Endothelial cell of hepatic sinusoid (primary cell): ENCODE data around the gene UTRN.

ENCODE experiments used
- in situ Hi-C: cut with HindIII; loops from 2 replicates; pipeline ENCODE4 v1.10.0; 2017; ENCODE audit warnings: low sequenced_read_pairs

UTRN gene

DNA sequence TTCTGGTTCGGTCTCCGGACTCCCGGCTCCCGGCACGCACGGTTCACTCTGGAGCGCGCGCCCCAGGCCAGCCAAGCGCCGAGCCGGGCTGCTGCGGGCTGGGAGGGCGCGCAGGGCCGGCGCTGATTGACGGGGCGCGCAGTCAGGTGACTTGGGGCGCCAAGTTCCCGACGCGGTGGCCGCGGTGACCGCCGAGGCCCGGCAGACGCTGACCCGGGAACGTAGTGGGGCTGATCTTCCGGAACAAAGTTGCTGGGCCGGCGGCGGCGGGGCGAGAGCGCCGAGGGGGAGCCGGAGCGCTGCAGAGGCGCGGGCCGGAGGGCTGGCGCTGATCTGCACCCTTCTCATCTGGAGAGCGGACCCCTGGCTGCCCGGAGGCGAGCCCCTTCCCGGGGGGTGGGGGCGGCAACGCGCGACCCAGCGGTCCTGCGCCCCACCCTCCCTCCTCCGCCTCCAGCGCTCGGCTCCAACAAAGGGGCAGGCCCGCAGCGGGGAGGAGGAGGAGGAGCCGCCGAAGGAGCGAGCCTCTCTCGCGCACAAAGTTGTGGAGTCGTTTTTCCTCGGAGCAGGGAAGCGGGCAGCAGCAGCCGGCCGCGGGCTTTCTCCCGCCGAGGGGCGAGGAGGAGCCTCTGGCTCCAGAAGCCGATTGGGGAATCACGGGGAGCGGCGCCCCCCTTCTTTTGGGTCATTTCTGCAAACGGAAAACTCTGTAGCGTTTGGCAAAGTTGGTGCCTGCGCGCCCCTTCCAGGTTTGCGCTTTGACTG lies at the start of gene UTRN:
Gene UTRN, plus strand, starts transcription at position 553 of the 765 bp plus-strand sequence. CDS start 6,494 bp downstream, outside the sequence.
- in situ Hi-C loops, result loop anchor here (5.0 to 10.0 kb wide), 3 partner anchors 42 to 183 kb away; no protein-coding TSS in a partner anchor

DNA sequence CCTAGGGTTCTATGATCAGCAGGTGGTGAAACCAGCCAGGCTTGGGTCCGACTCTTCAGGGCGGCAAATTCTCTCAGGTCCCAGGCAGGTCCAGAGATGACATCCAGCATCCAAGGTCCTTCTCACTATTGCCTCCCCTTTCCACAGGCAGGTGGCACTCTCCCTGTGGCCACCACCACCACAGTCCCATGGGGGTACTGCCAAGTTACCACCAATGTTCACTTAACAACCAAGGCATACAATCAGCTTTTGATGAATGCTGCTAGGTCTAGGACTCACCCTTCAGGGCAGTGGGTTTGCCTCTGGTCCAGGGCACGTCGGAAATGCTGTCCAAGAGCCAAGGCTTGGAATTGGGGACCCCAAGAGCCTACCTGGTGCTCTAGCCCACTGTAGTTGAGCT lies 40.4 kb upstream of the UTRN start:
- in situ Hi-C loops, result no loop called here

DNA sequence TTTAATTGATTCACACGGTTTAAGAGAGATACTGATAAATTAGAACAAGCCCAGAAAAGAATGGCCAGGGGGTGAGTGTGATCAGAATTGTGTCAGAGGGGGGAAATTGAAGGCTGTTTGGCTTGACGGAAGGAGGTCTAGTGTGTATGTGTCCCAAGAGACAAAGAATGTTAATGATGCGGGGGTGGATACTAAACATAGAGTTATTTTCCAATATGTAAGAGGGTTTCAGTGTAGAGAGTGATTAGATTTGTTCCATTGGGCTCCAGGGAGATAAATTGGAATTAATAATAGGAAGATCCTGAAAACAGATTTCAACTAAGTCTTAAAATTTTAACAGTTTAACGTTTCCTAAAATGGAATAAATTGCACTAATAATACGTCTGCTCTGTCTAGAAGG lies 38.1 kb upstream of the UTRN start:
- in situ Hi-C loops, result no loop called here

DNA sequence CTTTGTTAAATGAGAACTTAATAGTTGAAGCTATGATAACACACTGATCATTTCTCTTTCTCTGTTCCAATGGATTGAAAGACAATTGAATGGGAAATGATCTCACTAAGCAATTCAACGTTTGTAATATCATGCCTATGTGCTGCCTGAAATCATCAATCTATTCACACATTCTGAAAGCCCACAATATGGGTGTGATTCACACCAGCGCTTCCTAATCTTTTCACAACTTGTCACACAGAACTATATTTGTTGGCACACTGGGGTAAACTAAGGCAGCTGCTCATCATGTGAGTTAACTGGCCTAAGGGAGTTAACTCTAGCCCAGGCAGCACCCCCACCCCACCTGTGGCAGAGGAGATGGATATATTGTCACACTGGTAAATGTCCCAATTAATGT lies 37.1 kb upstream of the UTRN start:
- in situ Hi-C loops, result no loop called here

DNA sequence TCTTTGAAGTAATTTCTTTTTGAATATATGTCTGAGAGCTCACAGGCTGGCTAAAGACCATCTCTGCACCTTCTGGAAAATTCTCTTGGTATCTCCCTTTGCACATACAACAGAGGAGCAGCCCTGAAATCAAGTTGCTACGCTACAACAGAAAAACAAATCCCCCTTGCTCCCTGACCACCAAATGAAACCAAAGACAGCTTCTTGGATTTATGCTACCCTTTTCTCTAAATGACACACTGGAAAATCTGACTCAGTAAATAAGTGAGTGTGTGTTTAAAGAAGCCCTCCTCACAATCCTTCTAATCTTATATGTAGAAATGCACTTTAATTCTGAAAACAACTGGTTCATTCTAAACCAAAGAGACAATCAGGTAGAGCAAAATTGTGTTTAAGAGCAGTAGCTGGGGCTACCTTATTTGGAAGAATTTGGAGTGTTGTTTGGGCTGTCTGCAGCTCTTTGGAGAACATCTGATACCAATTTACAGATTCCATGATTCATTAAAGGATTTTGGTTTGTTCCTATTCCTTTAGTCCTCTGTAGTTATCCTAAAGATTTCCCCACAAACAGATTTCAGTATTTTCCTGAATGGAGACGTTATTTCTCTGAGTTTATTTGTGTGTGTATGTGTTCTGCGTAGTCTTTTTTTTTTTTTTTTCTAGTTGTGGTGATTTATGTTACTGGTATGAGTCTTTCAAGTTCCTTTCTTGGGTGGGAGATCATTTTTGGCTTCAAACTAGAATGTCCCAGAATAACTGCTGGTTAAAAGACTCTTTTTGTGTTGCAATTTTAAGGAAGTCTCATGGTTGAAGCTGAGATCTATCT lies 36.4 kb upstream of the UTRN start:
- in situ Hi-C loops, result no loop called here

DNA sequence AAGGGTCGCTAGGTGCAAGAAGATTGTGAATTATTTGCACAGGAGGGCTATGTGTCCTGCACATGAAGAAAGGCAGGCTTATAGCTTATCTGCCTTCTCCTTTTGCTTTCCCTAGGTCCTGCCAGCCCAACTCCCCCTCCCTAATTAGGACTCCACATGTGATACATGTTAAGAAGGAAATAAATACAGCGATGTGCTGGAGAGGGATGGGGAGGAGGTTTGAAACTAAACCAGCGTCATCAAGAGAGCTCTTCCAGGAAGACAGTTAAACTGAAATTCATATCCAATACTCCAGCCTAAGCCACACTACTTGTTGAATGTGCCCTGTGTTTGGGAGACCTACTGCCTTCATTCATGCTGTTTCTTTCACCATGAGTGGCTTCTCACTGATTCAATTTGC lies 34.9 kb upstream of the UTRN start:
- in situ Hi-C loops, result no loop called here

DNA sequence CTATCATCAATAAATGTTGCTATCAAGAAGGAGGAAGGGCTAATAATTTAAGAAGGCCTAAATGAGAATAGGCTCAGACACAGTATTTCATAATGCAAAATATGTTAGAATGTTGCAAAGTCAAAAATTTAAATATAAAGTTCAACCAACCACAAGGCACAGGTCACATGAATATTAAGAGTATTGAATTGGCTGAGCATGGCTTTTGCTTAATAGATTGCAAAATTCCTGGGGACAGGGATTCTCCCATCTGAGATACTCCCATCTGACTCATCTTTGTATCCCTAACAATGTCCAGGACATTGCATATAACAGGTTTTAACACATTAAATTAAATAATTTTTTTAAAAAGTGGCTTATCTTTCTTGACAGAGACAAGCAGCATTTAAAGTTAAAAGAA lies 32.9 kb upstream of the UTRN start:
- in situ Hi-C loops, result no loop called here

DNA sequence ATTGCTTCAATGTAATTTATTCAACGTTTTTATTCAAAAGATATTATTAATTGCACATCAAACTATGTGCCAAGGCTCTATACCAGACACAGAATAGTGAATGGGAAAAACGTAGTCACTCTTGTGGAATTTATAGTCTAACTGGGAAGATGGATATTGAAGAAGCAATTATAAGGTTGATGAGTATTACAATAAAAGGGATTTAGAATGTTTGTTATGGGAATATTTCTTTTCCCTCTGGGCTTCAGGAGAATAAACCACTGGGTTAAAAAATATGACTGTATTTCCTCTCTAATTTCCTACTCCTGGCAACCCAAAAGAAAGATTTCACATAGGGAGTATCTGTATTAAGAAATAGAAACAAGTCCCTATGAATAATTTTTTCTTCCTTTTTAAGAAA lies 25.1 kb upstream of the UTRN start:
- in situ Hi-C loops, result no loop called here

DNA sequence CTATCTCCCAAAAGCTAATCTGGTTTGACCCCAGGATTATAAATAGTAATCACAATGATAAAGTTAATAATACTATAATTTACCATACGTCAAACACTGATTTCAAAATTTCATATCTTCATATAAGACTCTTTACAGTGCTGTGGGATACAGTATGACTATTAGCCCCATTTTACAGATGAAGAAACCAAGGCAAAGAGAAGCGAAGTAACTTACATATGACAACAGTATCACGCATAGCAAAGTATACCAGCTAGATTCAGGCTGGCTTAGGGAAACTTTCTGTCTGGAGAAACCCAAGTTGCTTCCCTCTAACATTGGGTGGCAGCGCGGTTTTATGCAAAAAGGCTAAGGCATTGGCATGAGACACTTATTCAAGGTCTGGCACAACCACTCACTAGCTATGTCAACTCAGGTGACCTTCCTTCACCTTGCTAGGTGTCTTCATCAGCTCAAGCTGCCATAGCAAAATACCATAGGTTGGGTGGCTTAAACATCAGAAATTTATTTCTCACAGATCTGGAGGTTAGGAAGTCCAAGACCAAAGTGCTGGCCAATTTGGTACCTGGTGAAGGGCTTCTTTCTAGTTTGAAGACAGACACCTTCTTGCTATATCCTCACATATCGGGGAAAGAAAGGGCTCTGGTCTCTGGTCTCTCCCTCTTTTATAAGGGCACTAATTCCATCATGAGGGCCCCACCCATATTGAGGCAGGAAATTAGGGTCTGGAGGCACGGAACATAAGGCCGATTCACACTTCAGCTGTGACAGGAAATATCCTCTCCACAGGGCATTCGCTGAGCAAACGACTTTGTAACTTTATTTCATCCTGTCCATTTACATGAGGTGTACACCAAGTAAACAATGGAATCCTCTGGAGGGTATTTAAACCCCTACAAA lies 22.4 kb upstream of the UTRN start:
- in situ Hi-C loops, result no loop called here

DNA sequence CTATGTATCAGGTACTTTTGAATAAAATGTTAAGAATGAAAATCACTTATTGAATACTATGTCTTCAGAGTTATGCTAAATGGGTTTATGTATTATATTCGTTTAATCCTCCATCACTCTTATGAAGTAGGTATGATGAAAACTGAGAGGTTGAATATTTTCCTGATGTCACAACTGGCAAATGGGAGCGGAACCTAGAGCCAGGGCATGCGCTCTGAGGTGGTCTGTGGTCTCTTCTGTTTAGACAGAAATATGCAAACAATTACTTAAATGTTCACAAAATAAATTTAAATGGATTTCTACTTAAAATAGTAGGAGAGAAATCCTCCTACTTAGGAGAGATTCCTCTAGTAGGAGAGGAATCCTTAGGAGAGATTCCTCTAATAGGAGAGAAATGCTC lies 21.3 kb upstream of the UTRN start:
- in situ Hi-C loops, result no loop called here

DNA sequence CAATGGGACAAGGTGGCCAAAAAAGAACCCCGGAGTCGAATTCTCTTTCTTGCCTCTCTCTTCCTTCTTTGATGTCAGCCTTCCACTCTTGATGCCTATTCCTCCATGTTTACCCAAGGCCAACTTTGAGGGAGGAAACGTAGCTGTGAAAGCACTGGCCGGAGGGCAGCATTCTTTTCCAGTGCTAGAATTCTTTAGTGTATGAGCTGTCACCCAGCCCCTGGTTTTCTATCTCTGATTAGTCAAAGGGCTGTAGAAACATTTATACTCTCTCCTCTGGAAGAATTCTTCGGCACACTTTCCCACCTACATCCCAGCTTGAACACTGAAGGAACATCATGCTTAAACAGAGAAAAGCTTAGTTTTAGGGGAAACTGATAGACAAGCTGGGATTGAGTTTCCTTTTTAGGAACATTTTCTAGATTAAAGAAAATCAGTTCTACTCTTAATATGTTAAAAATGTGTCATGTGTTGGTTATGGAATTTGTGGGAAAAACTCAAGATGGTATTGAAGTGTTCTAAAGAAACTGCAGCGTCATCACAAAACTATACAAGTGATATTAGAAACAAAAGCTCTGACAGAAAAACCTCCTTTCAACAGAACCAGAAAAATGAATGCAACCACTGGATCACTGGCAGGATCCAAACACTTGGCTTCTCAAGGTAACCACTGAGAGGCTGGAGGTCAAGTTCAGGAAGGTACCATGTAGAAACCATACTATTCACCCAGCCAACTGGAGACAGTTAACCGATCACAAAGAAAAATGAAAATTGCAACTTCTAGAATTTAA lies 20.7 kb upstream of the UTRN start:
- in situ Hi-C loops, result no loop called here

DNA sequence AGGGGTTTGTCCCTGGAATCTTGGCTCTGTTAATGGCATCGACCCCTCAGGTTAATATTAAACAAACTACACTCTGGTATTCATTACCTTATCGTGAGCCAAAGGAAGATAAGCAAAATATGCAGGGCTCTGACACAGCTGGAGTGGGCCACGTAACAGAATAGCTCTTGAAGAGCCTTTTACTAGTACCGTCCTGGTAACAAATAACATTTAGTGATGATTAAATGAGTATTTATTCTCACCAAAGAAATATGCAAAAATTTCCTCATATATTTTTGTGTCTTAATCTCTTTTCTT lies 20.1 kb upstream of the UTRN start:
- in situ Hi-C loops, result no loop called here

DNA sequence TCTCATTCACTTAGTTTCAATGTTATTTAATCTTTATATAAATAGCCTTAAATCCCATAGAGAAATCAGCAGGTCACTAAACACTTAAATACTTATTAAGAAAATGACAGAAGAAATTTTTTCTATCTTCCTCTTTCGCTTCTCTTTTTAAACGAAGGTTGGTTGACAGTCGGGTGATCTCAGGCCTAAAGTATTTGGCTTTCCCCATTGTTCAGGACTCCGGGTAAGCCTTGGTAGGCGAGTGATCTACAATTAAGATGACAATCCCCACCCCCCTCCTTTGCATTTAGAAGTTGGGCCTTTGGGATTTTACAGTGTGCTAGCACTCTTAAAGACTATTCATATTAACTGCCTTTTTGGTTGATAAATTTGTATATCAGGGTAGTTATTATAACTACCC lies 19.7 kb upstream of the UTRN start:
- in situ Hi-C loops, result no loop called here

DNA sequence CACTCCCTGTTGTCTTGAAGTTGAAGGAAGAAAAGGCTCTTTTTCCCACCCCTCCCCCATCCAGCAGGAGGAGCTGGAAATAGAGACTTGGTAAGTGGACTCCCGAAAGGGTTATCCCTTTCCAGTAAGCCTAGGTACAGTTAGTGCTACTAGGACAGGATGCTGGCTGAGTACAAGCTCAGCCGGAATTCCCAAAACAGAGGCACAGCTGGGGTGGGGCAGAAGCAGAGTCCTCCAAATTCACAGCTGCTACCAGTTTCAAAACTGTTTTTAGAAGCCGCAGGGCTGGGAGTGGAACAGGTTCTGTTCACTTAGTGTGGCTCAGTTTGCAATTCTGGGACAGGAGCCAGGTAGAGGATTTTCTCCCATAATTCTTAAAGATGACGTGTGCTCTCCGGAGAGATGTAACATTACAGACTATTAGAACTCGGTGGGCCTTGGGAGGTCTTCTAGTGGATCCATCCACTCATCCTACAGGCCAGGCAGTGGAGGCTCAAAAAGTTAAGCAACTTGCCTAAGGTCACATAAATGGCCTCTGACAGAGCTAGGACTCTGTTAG lies 19.0 kb upstream of the UTRN start:
- in situ Hi-C loops, result no loop called here

DNA sequence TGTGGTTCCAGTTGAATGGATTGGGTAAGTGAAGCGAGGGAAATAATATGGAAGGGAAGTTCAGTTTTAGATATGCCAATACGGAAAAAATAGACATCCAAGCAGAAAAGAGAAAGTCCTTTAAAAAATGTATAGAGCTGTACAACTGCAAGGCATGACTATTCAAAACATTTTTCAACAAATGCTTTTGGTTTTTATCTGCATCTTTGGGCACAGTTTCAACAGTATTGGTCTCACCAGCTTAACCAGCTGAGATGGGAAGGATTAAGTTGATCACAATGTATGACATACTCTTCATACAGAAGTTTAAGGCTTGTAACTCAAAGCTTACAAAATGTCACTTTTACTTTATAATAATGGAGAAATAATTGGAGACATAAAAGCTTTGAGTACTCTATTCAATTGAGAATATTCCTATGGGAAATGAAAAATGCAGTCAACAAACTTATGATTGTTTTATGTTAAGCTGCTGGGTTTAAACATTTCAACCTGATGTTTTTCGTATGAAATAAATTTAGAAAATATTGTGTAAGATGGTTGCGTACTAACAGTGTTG lies 16.3 kb upstream of the UTRN start:
- in situ Hi-C loops, result no loop called here

DNA sequence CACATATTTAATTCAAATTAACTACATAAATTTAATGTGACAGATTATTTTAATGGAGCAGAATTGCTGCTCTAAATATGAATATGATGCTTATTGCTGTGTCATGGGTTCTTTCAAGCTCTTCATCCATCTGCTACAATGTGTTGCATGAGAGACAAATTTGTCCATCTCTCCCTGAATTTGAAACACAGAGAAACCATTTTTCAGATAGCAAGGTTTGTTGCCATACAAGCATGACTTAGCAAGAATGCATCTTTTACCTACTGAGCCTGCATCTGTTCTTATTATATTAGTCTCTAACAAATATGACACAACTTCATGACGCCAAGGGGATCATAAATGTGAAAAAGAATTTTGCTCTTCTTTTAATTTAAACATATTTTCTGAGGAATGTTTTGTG lies 8.0 kb upstream of the UTRN start:
- in situ Hi-C loops, result no loop called here

DNA sequence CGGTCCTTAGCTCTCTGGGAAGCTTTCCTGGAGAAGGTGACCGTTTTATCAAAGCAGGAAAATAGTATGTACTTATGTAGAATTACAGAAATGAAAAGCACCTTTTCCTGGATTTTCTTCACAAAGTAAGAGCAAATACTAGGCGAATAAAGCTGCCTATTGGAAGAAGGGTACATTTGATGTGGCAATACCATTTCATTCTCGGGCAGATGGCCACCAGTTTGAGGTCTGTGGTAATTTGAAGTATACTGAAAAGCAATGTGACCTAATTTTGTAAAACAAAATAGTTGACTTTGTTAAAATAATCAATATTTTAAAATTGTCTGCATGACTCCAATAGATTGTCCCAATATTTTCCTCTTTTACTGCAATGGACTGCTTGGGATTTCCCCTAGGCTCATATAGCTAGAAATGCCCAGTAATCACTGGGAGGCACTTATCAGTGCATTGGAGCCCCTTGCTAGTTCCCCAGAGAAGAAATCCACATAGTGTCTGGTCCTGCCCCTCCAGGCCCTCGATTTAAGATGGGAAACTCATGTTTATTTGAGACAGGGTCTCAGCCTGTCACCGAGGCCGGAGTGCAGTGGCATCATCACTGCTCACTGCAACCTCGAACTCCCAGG lies 7.4 kb upstream of the UTRN start:
- in situ Hi-C loops, result no loop called here

DNA sequence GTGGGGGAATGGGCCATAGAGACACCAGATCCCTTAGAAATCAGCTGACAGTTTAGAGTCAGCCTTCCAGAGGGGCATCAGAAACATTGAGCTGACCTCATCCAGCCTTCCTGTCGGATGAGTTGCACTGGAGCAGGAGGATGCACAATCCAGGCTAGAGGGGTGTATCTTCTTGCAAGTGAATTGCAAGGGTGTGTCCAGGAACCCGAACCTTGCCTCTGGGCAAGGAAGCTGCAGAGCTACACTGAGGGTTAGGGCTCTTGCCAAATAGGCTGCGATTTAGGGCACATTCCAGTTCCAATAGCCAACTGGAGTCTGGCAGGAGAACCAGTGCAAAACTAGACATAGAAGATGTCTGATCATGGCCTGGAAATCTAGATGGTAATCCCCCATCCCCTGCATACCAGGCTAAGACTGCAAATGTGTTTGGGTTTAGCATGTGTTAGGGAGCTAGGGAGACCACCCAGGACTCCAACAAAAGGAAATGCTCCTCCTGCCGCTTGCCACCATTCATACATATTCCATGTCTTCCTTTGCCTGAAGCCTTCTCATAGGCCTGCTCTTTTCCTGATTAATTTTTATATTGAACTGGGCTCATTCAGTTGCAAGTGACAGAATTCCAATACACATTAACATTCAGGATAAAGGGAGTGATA lies 6.3 kb upstream of the UTRN start:
- in situ Hi-C loops, result no loop called here
